Esophagus muscularis mucosa (tissue), 4 donors: Measurements from ENCODE around the gene COMMD6.

ENCODE experiments used
- EP300 ChIP-seq: sonication (generic); formaldehyde crosslinking; IDR thresholded peaks from one replicate; pipeline ENCODE4 v1.6.1; 2017; ENCODE audit warnings: antibody characterized with exemption
- POLR2A ChIP-seq: fragments of 450-650 bp; IDR thresholded peaks from one replicate; pipeline ENCODE4 v1.6.1; 2017; ENCODE audit warnings: antibody characterized with exemption, moderate library complexity, mild to moderate bottlenecking, low read depth
- POLR2AphosphoS5 ChIP-seq, 2 donors: sonication (generic); formaldehyde crosslinking; IDR thresholded peaks; one replicate each; pipeline ENCODE4 v1.6.1; 2017; ENCODE audit warnings: antibody characterized with exemption in 2 of 2
- TF ChIP-seq, protein P1 (sequence below), 3 experiments: fragments of 200-600 bp in 2 of 3; fragments of 450-650 bp in 1 of 3; sonication (generic) in 2 of 3; IDR thresholded peaks; one replicate each; pipeline ENCODE4 v1.5.1; 2017 to 2019; ENCODE audit warnings: antibody characterized with exemption in 3 of 3, mild to moderate bottlenecking in 2 of 3, moderate library complexity in 1 of 3

DNA sequence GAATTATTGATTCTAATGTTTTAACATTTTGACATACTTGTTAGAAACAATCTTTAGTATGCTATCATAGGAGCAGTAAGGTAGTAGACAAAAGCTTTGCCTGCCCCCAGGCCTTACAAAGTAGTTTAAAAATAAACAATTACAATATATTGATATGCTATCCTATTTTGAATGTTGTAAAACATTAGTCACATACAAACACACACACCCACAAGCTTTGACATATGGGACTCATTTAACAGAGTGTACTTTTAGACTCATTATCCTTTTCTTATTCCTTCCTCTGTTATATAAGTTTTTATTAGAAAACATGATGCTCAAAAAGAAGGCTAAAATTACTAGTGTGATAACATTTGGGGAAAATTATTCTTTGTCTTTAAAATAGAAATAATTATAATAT, 45.5 kb upstream of the COMMD6 start:
- no peak for TF ChIP-seq EP300
- TF ChIP-seq, protein P1, sequence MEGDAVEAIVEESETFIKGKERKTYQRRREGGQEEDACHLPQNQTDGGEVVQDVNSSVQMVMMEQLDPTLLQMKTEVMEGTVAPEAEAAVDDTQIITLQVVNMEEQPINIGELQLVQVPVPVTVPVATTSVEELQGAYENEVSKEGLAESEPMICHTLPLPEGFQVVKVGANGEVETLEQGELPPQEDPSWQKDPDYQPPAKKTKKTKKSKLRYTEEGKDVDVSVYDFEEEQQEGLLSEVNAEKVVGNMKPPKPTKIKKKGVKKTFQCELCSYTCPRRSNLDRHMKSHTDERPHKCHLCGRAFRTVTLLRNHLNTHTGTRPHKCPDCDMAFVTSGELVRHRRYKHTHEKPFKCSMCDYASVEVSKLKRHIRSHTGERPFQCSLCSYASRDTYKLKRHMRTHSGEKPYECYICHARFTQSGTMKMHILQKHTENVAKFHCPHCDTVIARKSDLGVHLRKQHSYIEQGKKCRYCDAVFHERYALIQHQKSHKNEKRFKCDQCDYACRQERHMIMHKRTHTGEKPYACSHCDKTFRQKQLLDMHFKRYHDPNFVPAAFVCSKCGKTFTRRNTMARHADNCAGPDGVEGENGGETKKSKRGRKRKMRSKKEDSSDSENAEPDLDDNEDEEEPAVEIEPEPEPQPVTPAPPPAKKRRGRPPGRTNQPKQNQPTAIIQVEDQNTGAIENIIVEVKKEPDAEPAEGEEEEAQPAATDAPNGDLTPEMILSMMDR (IDR thresholded peaks at IDR 0.05): no peak
- no peak for TF ChIP-seq POLR2AphosphoS5 (IDR thresholded peaks at IDR 0.05)
- TF ChIP-seq POLR2A: no peak
